Occipital lobe (tissue), 2 donors: ENCODE data around the gene DMGDH. TPM values are rescaled to one million over a fixed set of nuclear protein-coding genes. Genes with fewer than 3 reads are reported as not detected.
"Not testable (repeated sequence)": the region's sequence is repeated elsewhere in the genome, so short reads cannot be mapped to it uniquely, and the experiment has no call there.

Experiments
- DNase-seq: peaks from one replicate; lab custom pipeline; 2025; lab: John Stamatoyannopoulos, UW
- total RNA-seq: library from RNA; depleted of rRNA; stranded (reverse); fragments of >200 nt; gene quantifications from one replicate; pipeline ENCODE4 v1.2.3, GENCODE V29; 2014

Gene DMGDH
- total RNA-seq, 1 donor from 2014 or later = 1.2 TPM

- DNase-seq = no peak
Measured at GRCh38 chr5:79011869-79012268, 57.6 kb downstream of the DMGDH start.

- no peak for DNase-seq
Measured at GRCh38 chr5:79011219-79011836, 58.1 kb downstream of the DMGDH start.

GRCh38 chr5:79008362-79008761, 61.1 kb downstream of the DMGDH start:
- DNase-seq = no peak

DNA sequence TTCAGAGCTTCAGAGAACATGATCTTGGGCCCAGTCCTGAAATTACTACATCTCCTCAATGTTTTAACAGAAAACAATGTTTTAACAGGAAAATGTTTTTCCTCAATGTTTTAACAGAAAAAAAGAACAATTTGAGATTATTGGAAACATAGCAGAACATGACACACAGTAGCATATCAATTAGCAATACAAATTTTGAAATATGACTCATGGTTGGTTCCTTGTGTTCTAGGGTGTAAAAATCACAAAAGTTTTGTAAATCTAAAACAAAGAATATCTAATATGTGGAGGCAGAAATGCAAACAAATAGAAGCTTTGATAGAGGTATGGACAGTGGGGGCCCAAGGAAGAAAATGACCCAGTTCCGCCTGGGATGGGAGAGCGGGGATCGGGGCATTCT, 61.6 kb downstream of the DMGDH start:
- DNase-seq = no peak

- no peak for DNase-seq
Measured at GRCh38 chr5:79005936-79006631, 63.4 kb downstream of the DMGDH start.

DNA sequence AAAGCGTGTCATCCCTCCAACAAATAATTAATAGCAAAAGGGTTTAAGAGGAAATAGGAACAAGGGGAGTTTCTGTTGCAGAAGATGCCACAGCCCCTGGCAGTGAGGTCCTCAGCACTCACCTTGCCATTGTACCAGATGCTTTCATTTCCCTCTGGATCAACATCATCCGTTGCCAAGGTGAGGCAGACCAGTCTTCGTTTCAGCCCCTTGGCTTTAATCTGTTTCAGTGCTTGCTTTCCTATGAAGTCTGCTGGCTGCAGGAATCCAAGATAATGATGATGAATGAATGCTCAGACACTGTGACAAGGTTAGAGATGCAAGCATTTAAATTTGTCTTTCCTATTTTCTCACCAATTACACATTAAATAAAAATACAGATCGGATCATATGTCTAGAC, 64.3 kb downstream of the DMGDH start:
- DNase-seq = no peak

GRCh38 chr5:79002374-79002773, 67.1 kb downstream of the DMGDH start:
- no peak for DNase-seq

- DNase-seq = no peak
Measured at GRCh38 chr5:79001471-79001870, 68.0 kb downstream of the DMGDH start.

GRCh38 chr5:78997090-78997489, 72.4 kb downstream of the DMGDH start:
- DNase-seq = no peak

- DNase-seq = no peak
Measured at GRCh38 chr5:78995521-78996007, 73.9 kb downstream of the DMGDH start.

DNA sequence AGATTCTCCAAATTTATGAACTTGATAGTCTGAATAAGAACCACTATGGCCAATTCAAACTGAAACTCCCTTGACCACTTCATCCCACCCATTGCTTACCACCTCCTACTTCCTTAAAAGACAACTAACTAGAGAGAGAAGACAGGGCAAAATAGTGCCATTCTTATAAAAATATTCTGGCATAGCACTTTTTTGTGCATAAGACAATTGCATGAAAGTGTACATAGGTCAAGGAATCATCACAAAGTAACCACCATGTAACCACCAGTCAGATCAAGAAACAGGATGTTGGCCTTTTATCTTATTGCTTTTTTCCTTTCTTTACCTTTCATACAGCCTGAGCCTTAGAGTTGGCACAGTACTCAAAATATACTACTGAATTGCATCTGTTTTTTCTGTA, 76.3 kb downstream of the DMGDH start:
- no peak for DNase-seq

- no peak for DNase-seq
Measured at GRCh38 chr5:78992146-78992545, 77.3 kb downstream of the DMGDH start.

- no peak for DNase-seq
Measured at GRCh38 chr5:78989080-78989479, 80.4 kb downstream of the DMGDH start.

DNA sequence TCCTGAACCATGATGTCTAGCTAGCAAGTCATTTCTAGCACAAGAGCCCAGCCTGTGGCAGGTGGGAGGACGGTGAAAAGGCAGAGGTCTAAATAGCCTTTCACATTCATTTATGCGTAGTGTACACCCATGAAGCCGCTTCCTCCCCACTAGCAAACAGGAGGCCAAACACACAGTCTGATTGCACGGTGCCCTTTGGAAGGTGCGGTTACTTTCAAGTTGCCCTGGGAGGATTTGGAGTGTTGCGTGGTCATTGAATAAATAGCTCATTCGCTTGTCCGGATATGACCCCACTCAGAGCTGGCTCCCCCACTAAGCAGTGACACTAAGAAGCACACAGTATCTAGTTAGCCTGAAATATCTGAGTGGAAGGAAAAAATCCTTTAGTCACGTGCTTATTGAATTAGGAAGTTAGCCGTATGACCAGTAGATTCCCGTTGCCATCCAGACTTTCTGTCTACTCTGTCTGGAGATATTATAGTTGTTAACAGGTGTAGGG, 83.7 kb downstream of the DMGDH start:
- DNase-seq = peak; percentile 26

DNA sequence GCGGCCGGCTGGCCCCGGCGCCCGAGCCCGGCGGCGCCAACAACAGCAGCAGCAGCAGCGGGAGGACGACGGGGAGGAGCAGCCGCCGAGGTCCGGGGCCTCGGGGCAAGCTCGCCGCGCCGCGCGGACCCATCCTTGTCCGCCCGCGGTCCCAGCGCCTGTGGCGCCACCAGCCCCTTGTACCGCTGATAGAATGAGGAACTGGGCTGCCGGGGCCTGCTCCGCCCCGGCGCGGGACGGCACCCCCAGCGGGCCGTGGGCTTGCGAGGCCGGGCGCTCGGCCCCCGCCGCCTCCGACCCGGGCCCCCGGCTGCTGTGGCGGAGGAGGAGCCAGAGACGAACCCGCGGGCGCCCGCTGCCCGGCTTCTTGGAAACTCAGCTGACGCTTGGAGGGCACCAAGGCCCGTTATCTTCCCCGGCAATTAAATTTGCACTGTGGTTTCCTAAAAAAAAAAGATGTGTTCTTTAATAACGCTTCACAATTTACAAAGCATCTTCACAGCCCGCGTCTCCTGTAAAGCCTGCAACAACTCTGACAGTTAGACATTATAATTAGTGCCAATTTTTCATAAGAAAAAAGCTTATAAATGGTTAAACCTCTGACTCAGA, 84.3 kb downstream of the DMGDH start, which contains the start of gene ARSB:
ARSB (minus strand) TSS at position 195 of the 609 bp plus-strand sequence; CDS start at position 133, 62 bp downstream.
- no peak for DNase-seq

DNA sequence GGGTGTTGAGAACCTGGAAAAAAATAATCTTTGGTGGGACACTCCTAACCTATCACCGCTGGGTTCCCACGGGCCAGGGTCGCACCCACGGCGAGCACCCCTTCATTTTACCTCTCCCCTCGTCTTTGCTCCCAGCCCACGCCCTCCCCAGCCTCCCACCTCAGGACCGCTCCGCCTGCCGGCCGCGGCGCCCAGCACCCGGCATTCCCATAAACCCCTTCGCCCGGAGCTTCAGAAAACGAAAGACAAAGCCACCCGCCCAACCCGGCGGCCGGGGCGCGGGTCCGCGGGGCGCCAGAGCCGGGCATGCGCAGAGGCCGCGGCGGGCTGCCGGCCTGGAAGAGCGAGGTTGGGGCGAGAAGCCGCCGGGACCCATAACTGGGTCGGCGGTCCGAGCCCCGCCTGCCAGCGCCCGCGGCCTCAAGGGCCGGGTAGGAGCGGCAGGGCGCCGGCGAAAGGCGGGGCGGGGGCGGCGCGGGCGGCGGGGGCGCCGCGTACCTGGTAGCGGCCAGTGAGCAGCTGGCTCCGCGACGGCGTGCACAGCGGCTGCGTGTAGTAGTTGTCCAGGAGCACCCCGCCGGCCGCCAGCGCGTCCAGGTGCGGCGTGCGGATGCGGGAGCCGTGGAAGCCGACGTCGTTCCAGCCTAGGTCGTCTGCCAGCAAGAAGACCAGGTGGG, 84.9 kb downstream of the DMGDH start:
- peak; percentile 84 for DNase-seq

DNA sequence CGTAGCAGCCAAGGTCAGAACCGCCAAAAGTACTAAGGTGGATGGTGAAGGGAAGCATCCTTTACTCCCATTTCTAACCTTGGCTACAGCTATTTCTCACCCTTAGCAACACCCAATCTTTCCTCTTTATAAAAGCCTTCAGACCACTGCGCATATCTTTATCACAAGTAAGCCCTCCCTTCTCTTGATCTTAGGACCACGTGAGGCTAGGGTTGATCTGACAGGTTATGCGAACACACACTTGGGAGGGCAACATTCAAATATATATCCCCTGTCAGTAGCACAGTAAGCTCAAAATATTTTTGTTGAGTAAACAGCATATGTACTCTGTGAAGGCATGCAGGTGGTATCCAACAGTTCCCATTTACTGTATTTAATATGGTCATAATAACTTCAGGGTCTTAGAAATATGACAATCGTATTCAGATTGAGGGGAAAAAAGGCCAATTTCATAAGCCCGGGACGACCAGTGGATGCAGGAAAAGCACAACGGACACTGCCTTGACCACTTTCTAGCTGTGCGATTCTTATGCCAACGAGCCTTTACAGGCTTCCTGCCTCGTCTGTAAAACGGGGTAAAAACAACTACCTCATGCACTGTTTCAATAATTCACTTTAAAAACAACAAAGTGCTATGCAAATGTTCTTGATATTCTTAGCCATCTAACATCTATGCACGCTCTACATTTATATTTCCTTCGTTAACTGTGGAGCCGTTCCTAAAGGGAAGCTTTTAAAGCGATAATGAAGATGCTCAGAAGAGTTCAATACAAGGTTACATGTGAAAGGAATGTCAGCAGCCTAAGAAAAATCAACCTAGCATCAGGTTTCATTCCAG, 85.7 kb downstream of the DMGDH start:
- DNase-seq = no peak

DNA sequence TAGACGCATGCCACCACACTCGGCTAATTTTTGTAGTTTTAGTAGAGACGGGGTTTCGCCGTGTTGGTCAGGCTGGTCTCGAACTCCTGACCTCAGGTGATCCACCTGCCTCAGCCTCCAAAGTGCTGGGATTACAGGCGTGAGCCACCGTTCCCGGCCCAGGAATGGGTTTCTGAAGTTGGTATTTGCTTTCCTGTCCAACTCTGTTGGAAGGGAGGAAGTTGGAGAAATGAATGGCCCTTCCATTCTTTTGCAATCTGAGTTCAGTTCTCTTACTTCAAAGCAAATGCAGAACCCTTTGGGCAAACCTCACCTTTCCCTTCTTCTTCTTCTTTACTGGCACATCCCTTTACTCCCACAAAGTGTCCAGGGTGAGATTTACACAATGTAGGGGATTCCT, 86.3 kb downstream of the DMGDH start:
- DNase-seq = not testable (repeated sequence)

- no peak for DNase-seq
Measured at GRCh38 chr5:78979909-78980308, 89.6 kb downstream of the DMGDH start.

GRCh38 chr5:78979117-78979742, 90.2 kb downstream of the DMGDH start:
- no peak for DNase-seq
